B cell (primary cell): ENCODE results near the gene SIDT2. TPM values are rescaled to one million over a fixed set of nuclear protein-coding genes. Genes with fewer than 3 reads are reported as not detected.

Experiments used
- ATAC-seq: fragments of 200-7000 bp; cut with Tn5 transposase; one replicate; pipeline ENCODE4 v1.10.0; 2021; ENCODE audit warnings: low read depth, mild to moderate bottlenecking, moderate number of reproducible peaks, moderate library complexity
- CTCF ChIA-PET: fragments of 350-600 bp; sonication (Branson Sonifier 250); formaldehyde crosslinking; loops from one replicate; lab custom pipeline; 2021; ENCODE audit warnings: antibody characterized with exemption, inconsistent platforms; lab: Charles Lee
- POLR2A ChIA-PET: fragments of 350-600 bp; sonication (Branson Sonifier 250); formaldehyde crosslinking; loops from one replicate; lab custom pipeline; 2021; ENCODE audit warnings: antibody characterized with exemption; lab: Charles Lee
- DNase-seq: peaks from one replicate; pipeline ENCODE4 v3.0.0; 2013
- H2AFZ ChIP-seq: 2 replicates; pipeline ENCODE4 v1.6.1; 2012; ENCODE audit warnings: mild to moderate bottlenecking, low read depth, low read length; ENCODE audit not compliant: insufficient read depth, poor library complexity, severe bottlenecking
- H3K27ac ChIP-seq, 2 donors: 1 replicate in 1 of 2; 2 replicates in 1 of 2; pipeline ENCODE4 v1.5.1; 2012 to 2013; ENCODE audit warnings: low read length in 2 of 2, mild to moderate bottlenecking in 2 of 2, moderate library complexity in 1 of 2
- H3K27me3 ChIP-seq, 4 experiments: fragments of 200-600 bp in 1 of 4; sonication (generic) in 1 of 4; replicated peaks in 1 of 4; 1 replicate in 2 of 4; 2 replicates in 2 of 4; pipeline versions ENCODE4 v1.6.1 to v1.7.0; 2013 to 2016; ENCODE audit warnings: low read length in 3 of 4, mild to moderate bottlenecking in 2 of 4, mixed read lengths in 1 of 4, moderate library complexity in 1 of 4; ENCODE audit not compliant: insufficient read depth in 4 of 4, control insufficient read depth in 3 of 4; ENCODE audit errors: control extremely low read depth in 1 of 4
- H3K36me3 ChIP-seq, 2 experiments: replicated peaks in 1 of 2; 1 replicate in 1 of 2; 2 replicates in 1 of 2; pipeline versions ENCODE4 v1.6.1 to v1.7.1; 2013; ENCODE audit warnings: low read length in 1 of 2; ENCODE audit not compliant: insufficient read depth in 2 of 2, control insufficient read depth in 1 of 2; ENCODE audit errors: control extremely low read depth in 1 of 2, extremely low read depth in 1 of 2
- H3K4me1 ChIP-seq, 2 donors: fragments of 200-600 bp in 1 of 2; sonication (generic) in 1 of 2; 1 replicate in 1 of 2; 2 replicates in 1 of 2; pipeline versions ENCODE4 v1.5.1 to v1.6.1; 2013 to 2017; ENCODE audit warnings: low read length in 2 of 2; ENCODE audit not compliant: control insufficient read depth in 2 of 2, insufficient read depth in 2 of 2
- H3K4me2 ChIP-seq: replicated peaks from 2 replicates; pipeline ENCODE3; 2012; ENCODE audit warnings: mild to moderate bottlenecking, low read depth, low read length; ENCODE audit not compliant: poor library complexity, severe bottlenecking
- H3K4me3 ChIP-seq, 5 experiments: fragments of 200-600 bp in 1 of 5; sonication (generic) in 1 of 5; 1 replicate in 3 of 5; 2 replicates in 2 of 5; pipeline versions ENCODE4 v1.5.1 to v1.7.0; 2011 to 2016; ENCODE audit warnings: low read length in 4 of 5, mild to moderate bottlenecking in 4 of 5, low read depth in 2 of 5, control low read depth in 1 of 5, moderate library complexity in 1 of 5; ENCODE audit not compliant: insufficient read depth in 1 of 5; ENCODE audit errors: control extremely low read depth in 1 of 5, extremely low read depth in 1 of 5
- H3K79me2 ChIP-seq: fragments of 200-600 bp; sonication (generic); one replicate; pipeline ENCODE4 v1.6.0; 2016; ENCODE audit warnings: low read length; ENCODE audit not compliant: control insufficient read depth, insufficient read depth
- H3K9ac ChIP-seq: fragments of 200-600 bp; sonication (generic); 2 replicates; pipeline ENCODE4 v1.6.1; 2017; ENCODE audit warnings: mild to moderate bottlenecking, low read length, moderate library complexity
- H3K9me3 ChIP-seq, 3 donors: one replicate each; pipeline versions ENCODE4 v1.6.1 to v1.7.1; 2013; ENCODE audit warnings: low read length in 2 of 3; ENCODE audit not compliant: control insufficient read depth in 2 of 3, insufficient read depth in 1 of 3; ENCODE audit errors: control extremely low read depth in 1 of 3
- H4K20me1 ChIP-seq: 2 replicates; pipeline ENCODE4 v1.6.0; 2012; ENCODE audit warnings: mild to moderate bottlenecking, low read length; ENCODE audit not compliant: insufficient read depth, control insufficient read depth, poor library complexity, severe bottlenecking
- H3K27ac Mint-ChIP-seq: one replicate; pipeline ENCODE4 v1.8.0; 2021; ENCODE audit warnings: mixed read lengths
- H3K27me3 Mint-ChIP-seq: one replicate; pipeline ENCODE4 v1.8.0; 2021; ENCODE audit warnings: mixed read lengths
- H3K4me1 Mint-ChIP-seq: one replicate; pipeline ENCODE4 v1.8.0; 2021; ENCODE audit warnings: mixed read lengths
- H3K4me3 Mint-ChIP-seq: one replicate; pipeline ENCODE4 v1.8.0; 2021; ENCODE audit warnings: mixed read lengths
- H3K9me3 Mint-ChIP-seq: one replicate; pipeline ENCODE4 v1.8.0; 2022; ENCODE audit warnings: mixed read lengths; ENCODE audit not compliant: insufficient read depth
- CTCF ChIP-seq: fragments of 200-600 bp; IDR thresholded peaks from one replicate; pipeline ENCODE4 v1.8.0; 2022; ENCODE audit warnings: antibody characterized with exemption, mild to moderate bottlenecking
- EZH2 ChIP-seq: IDR thresholded peaks from 2 replicates; pipeline ENCODE4 v1.6.1; 2012; ENCODE audit warnings: borderline replicate concordance, low read depth, mild to moderate bottlenecking, moderate library complexity, low read length; ENCODE audit not compliant: insufficient read depth, poor library complexity, severe bottlenecking
- WGBS: methylation state at CpG from one replicate; pipeline ENCODE4 v1.1.5; 2013; ENCODE audit warnings: missing lambda C conversion rate; ENCODE audit not compliant: insufficient coverage; 5-methylcytosine and 5-hydroxymethylcytosine counted together
- intact Hi-C: fragments of 100-400 bp; cut with micrococcal nuclease; formaldehyde crosslinking; loops from one replicate; pipeline ENCODE4 v1.10.0; 2022
- polyA plus RNA-seq: library from polyadenylated mRNA; depleted of rRNA; stranded (reverse); fragments of >200 nt; gene quantifications from 2 replicates; pipeline ENCODE4 v1.2.3, GENCODE V29; 2012
- total RNA-seq, 2 donors: library from RNA; stranded (reverse); fragments of 120-200 nt in 1 of 2; gene quantifications; 1 replicate in 1 of 2; 2 replicates in 1 of 2; pipeline versions ENCODE4 v1.2.3 to v1.2.4, GENCODE V29; 2013 to 2022

Gene SIDT2
- total and polyA plus RNA-seq, 2 donors (not counting 1 experiment from before 2014, with no cell fraction given): 78.9 to 241 TPM

GRCh38 chr11:117166491-117166890, 12.1 kb upstream of the SIDT2 start:
- Histone ChIP-seq H3K4me1 (no peaks in the 10 kb centered on the region), H3K27me3 (no peaks in the 10 kb centered on the region), H3K9me3 (no peaks in the 10 kb centered on the region), H3K36me3 (peaks cover 14 to 82% of the 10 kb centered on the region in 2 experiments), H3K79me2 (peaks cover 15% of the 10 kb centered on the region), H3K27ac (no peak overlapping the region), H3K9ac (no peak overlapping the region), H2AFZ (no peak overlapping the region), H3K4me2 (no peak overlapping the region), H3K4me3 (no peak overlapping the region), H4K20me1 (peaks cover 18% of the 10 kb centered on the region)
- no peak overlapping the region for H3K27ac Mint-ChIP-seq
- intact Hi-C loops: no loop called here
- ATAC-seq: no peak
- POLR2A ChIA-PET: interaction anchor here (1.7 kb wide), 1 partner anchor 22 kb away, joined by 6 read pairs; the partner anchor contains the start of gene PAFAH1B2
- no peak for TF ChIP-seq EZH2
- TF ChIP-seq CTCF: no peak
- CTCF ChIA-PET: interaction anchor here (1.0 to 2.0 kb wide), 5 partner anchors 9 to 58 kb away, joined by 3 to 4 read pairs (median 4); partner anchors contain the start of gene SIDT2
- no peak overlapping the region for H3K4me3 Mint-ChIP-seq
- H3K4me1 Mint-ChIP-seq: no peaks in the 10 kb centered on the region
- 67% methylated on average over 1 of the region's 1 CpG for WGBS
- H3K9me3 Mint-ChIP-seq: no peaks in the 10 kb centered on the region
- H3K27me3 Mint-ChIP-seq: no peaks in the 10 kb centered on the region
- DNase-seq: no peak

GRCh38 chr11:117169736-117170135, 8.8 kb upstream of the SIDT2 start:
- Histone ChIP-seq H3K79me2 (no peaks in the 10 kb centered on the region), H3K4me3 (no peak overlapping the region), H3K27me3 (no peaks in the 10 kb centered on the region), H2AFZ (no peak overlapping the region), H3K4me1 (no peaks in the 10 kb centered on the region), H3K4me2 (no peak overlapping the region), H3K9ac (no peak overlapping the region), H4K20me1 (peaks cover 3% of the 10 kb centered on the region), H3K36me3 (peaks cover 7 to 56% of the 10 kb centered on the region in 2 experiments), H3K27ac (no peak overlapping the region), H3K9me3 (no peaks in the 10 kb centered on the region)
- peaks cover 2% of the 10 kb centered on the region for H3K4me1 Mint-ChIP-seq
- TF ChIP-seq CTCF (no peak), EZH2 (no peak)
- intact Hi-C loops: no loop called here
- no peak overlapping the region for H3K4me3 Mint-ChIP-seq
- H3K27ac Mint-ChIP-seq: no peak overlapping the region
- ATAC-seq (no peak), DNase-seq (no peak)
- WGBS: no CpG with 5 or more reads among the region's 2 CpGs
- CTCF ChIA-PET: interaction anchor here (1.4 kb wide), 1 partner anchor 11 kb away, joined by 4 read pairs; no protein-coding TSS in a partner anchor
- no peaks in the 10 kb centered on the region for H3K27me3 Mint-ChIP-seq
- no peaks in the 10 kb centered on the region for H3K9me3 Mint-ChIP-seq
- POLR2A ChIA-PET: interaction anchor here (0.6 to 0.7 kb wide), 2 partner anchors 9 to 15 kb away, joined by 3 read pairs; partner anchors contain the start of gene SIDT2
